ENCODE data around the gene GNG11.
A peak's percentile ranks its signal among the peaks of the same experiment; 100 is the strongest.
"Not testable (repeated sequence)": the region's sequence is repeated elsewhere in the genome, so short reads cannot be mapped to it uniquely, and the experiment has no call there.

The GNG11 gene

DNA sequence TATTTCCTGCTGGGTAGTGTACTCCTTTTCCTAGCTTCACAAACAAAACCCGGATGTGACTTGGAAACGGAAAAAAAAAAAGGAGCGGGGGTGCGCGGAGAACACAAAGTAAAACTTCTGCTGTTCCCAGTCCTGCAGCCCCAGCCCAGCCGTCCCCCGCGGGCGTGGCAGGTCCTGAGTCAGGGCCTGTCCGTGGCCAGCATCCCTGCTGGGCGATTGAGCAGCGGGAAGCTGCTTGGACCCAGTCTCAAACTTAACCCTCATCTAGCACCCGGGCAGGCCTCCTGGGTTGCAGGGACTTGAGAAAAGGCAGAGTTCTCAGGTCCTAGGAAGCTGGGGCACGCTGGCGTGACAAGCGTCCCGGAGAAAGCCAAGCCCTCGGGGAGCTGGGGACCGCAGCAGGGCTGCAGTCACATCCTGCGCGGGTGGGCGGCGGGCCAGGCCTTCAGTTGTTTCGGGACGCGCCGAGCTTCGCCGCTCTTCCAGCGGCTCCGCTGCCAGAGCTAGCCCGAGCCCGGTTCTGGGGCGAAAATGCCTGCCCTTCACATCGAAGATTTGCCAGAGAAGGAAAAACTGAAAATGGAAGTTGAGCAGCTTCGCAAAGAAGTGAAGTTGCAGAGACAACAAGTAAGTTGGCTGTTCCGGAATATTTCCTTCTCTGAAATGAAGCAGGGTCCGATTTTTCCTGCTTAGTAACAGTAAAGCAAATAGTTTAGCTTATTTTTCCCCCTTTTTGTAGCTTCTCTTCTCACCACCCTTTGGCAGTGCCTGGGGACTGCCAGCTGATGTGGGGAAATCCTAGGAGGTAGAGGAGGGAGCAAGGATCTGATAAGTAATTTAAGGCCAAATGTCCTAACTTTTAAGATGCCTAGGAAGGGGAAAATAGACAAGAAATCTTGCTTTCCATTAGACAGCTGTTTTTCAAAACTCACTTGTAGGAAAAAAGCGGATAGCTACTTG is at the start of gene GNG11:
TSS of gene GNG11 (plus strand) at position 129 of the 960 bp plus-strand sequence. CDS start at position 532, 403 bp downstream.
- DNase-seq, result no peak

DNA sequence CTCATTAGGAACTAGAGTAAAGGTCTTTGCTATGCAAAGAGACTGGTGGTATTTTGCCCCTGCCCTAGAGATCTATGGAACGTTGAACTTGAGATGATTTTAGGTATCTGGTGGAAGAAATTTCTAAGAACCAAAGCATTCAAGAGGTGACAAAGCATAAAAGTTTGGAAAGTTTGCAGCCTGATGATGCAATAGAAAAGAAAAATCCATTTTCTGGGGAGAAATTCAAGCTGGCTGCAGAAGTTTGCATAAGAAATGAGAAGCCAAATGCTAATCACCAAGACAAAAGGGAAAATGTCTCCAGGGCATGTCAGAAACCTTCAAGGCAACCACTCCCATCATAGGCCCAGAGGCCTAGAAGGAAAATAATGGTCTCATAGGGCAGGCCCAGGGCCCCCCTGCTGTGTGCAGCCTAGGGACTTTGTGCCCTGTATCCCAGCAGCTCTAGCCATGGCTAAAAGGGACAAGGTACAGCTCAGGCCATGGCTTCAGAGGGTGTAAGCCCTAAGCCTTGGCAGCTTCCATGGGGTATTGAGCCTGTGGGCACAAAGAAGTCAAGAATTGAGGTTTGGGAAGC is 47.4 kb upstream of the GNG11 start:
- DNase-seq, result no peak

DNA sequence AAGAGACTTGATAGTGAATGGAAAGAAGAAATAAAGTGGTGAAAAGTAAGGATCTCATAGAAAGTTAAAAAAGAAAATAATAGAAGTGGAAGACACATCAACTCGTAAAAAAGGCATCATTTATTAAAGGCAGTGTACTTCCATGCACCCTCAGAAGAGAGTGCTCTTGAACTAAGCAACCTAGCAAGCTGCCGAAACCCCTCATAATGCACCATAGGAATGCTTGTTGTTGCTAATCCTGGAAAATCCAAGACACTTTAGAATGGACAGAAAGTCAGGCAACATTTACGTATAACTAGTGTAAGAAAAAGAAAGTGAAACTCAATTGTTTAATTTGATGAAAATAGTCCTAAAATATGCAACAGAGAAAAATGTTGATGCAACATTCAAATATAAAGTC is 43.8 kb upstream of the GNG11 start:
- DNase-seq, result no peak

DNA sequence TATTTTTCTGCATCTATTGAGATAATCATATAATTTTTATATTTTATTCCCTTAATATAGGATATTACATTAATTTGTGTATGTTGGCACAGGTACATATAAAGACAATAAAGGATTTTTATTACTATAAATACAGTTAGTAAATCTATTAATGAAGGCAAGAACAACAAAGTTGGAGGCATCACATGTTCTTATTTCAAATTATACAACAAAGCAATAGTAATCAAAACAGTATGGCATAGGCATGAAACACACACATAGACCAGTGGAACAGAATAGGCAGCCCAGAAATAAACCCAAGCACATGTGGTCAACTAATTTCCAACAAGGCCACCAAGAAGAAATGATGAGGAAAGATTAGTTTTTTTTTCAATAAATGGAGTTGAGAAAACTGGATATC is 42.2 kb upstream of the GNG11 start:
- no peak for DNase-seq

DNA sequence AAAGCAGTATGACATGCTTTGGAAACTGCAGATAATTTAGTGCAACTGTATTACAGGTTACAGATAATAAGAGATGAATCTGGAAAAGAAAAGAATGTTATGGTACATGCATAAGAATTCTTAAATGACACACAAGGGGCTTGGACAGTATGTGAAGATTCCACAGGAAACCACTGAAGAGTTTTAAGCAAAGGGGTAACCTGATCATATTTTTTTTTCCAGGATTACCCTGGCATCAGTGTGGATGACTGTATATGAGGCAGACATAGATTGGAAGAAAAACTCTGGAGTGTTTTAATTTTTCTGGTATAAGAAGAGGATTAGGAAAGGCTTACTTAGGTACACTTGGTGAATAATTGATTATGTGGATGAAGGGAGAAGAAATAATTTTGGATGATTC is 39.1 kb upstream of the GNG11 start:
- no peak for DNase-seq

DNA sequence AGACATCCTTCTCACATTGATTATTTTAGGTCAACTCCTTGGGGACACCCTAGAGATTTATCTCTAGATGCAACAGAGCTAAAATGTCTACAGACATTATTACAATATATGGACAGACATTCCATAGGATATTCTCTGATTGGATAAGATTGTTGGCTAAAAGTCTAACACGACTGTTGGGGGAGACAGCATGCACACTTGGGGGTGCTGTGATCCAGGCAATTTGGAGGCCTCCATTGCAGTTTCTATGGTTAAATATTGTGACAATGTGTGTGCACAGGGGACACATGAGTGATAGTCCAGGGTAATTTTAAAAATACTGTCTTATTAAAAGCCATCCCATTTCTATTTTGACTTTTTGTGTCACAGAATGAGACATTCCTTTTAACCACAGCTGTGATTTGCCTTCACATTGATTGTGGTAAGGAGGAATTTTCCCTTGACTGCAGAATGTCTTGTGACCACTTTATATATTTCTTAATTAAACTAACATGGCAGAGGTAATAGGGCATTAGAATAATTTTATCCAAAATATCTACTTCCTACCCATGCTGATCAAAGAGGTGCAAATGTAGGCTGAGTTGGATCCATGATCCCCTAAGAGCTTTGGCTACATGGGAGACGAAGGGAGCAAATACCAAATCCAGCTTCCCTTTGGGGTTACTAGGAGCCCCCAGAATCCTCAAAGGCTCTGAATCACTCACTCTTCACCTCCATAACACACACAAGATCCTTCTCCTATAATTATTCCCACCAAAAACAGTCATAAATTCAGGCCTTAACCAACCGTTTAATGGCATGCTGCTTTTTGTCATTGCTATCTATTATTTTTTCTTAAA is 38.2 kb upstream of the GNG11 start:
- no peak for DNase-seq

DNA sequence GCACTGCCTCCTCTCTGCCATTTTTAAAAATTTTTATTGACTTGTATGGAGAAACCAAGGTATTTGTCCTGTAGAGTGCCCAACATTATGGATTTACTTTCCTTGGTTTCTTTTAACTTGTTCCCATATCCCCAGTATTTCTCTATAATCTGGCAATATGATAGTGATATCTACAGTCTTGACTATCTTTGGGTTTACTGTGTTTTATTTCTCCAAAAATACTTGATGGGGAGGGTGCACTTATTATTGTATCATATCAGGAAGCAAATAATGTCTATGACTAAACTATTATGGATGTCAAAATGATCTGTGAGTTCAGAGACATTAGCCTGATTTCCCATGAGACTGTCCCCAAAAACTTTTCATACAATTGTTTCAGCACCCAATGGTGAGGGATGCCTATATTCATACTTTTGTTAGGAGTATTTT is 37.6 kb upstream of the GNG11 start:
- DNase-seq, result no peak

DNA sequence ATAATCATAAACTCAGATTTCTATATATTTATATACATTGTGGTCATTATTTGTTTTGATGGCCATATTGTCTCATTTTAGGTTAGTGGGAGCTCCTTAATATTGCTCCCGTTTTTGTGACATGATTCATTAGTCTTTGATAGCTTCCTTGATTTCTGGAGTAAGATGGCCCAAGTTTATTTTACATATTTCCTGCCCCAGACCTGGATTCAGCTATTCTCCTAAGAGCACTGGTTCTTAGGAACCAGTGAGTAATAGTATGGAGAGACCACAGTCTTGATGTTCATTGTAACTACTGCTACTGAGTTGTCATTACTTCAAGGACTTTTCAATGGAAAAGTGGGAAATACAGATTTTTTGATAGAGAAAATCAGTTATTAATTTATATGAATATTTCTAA is 37.0 kb upstream of the GNG11 start:
- no peak for DNase-seq

DNA sequence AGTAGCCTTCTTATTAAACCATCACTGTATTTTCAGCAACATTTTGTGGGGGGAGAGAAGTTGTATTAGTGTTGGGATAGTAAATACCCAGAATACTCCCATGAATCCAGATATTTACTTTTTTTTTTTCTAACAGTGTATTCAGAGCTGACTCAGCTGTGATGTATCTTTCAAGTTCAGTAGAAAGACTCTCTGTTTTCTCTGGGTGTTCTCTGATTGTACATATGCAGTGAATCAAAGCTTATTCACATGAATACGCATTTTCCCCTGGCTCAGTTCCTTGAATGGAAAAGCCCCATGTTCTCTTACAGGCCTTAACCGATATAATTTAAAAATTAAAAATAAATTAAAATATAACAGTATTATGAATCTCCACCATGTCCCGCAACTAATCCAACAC is 32.3 kb upstream of the GNG11 start:
- no peak for DNase-seq

DNA sequence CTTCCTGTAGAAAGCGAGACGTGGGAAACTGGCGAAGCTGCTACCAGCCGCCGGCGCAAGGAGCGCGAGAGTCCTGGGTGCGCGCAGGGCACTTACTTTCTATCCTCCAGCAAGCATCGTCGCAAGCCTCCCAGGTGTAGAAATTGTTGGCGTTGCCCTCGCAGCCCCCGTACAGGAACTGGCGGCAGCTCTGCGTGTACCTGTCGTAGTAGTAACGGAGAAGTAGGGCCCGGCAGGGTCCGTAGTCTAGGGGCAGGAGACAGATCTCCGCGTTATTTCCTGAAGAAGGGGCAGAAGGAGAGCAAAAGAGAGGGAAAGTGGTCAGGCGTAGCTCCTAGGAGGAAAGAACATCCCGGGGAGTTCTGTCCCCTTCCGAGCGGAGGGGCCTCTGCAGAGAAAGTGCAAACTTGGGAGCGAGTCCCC is 31.5 kb upstream of the GNG11 start:
- DNase-seq, result peak; percentile 22

DNA sequence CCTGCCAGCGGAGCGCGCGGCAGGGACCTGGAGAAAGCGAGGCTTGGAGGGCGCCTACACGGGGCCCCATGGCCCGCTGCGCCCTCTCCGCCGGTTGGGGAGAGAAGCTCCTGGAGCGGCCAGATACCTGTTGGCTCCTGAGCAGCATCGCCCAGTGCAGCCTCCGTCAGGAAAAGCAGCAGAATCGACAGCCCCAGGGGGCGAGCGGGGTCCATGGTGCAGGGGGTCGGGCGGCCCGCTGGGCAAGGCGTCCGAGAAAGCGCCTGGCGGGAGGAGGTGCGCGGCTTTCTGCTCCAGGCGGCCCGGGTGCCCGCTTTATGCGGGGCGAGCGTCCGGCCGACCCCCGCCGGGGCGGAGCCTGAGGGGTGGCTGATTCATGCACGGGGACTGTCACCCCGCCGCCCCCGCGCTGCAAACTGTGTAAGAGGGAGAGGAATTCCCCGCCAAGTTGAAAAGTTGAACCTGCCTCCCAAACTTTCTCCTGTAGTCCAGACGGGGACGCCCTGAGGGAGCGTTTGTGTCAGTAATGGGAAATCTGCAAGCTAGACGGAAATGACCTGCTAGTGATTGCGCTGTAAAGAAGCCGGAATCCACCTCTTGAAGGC is 31.0 kb upstream of the GNG11 start, which contains the start of gene TFPI2:
TSS of gene TFPI2 (minus strand) at position 290 of the 605 bp plus-strand sequence. CDS start at position 215, 75 bp downstream.
- peak; percentile 0 for DNase-seq

DNA sequence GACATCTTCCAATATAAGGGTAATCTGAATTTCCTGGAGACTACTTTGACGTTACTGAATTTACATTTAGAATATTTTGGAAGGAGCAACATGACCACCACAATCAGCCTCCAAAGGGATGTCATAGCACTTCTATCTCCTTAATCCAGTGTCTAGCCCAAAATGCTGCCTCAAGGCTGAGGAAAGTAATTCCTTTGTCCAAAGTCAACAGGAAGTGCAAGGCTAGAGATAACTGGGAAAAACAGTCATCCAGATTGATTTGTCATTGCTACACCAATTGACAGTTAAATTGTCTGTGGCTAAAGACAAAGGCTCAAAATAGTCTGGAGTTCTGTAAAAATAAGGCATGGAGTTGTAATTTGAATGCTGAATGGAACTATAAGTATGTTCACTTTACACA is 27.1 kb upstream of the GNG11 start:
- no peak for DNase-seq

DNA sequence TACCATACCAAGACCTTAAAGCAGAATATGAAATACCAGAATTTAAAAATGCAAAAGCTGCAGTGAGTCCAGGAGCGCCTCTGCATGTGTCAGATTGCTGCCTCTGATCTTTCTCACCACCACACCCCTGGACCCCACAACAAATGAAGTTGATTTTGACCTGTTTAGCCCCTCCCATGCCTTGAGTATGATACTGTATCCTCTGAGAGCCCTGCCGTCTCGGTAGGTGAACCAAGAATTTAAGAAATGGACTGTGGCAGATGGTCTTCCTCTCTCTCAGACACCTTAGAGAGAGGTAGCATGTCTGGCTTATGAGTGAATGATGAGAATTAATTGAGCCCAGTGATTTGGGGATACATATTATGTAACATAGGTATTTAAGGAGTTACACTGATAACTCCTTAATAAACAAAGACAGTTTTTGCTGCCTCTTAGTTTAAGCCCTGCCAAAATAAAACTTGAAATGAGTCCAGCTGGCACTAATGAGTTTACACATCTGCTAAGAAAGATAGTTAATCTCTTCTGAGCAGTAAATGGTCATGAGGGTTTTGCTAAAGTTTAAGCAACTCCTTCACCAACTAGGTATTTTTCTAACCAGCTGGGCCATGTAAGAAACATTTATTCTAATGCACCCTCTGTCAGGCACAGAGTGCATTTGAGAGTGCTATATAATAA is 26.4 kb upstream of the GNG11 start:
- DNase-seq, result no peak

DNA sequence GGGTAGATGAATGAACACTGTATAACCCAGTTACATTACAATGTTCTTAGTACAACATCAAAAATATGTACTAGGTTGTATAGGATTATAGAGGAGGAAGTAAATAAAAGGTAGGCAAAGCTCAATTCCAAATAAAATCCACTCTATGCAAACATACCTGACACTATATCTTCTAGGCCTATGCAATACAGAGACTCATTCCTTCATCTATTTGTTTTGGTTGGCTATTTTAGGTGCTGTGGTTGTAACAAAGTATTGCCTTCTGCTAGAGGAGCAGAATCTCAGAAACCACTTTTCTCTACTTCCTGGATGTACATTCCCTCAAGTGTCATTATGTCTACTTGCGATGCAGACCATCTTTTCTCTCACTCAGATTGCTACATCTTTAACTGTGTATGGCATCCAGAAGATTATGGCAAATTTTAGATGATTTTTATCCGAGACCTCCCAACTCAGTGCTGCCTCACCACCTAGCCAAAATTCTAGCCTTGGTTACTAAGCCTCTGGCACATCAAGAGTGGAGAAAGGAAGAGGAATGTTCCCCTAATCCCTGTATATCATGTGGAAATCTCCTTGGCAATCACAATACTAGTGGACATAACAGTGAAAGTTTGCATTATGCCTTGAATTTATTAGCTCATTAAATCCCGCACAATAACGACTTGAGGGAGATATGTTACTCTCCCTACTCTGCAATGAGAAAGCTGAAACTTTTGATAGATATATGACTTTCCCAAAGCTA is 25.5 kb upstream of the GNG11 start:
- no peak for DNase-seq

DNA sequence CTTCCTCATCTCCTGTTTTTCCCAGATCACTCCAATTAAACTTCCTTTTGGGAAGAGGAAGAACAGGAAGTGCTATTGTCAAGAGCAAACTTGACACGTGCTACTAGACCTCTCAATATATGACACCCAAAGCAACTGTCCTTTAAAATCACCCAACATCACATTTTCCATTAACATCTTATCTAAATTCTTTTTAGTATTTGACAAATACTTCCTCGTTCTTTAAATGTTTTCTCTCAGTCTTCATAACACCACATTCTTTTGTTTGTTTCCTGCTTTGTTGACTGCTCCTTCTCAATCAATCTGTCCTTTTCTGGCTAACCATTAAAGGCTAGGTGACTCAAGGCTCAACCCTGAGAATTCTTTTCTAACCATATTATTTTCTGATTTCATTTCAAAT is 23.9 kb upstream of the GNG11 start:
- DNase-seq, result no peak

DNA sequence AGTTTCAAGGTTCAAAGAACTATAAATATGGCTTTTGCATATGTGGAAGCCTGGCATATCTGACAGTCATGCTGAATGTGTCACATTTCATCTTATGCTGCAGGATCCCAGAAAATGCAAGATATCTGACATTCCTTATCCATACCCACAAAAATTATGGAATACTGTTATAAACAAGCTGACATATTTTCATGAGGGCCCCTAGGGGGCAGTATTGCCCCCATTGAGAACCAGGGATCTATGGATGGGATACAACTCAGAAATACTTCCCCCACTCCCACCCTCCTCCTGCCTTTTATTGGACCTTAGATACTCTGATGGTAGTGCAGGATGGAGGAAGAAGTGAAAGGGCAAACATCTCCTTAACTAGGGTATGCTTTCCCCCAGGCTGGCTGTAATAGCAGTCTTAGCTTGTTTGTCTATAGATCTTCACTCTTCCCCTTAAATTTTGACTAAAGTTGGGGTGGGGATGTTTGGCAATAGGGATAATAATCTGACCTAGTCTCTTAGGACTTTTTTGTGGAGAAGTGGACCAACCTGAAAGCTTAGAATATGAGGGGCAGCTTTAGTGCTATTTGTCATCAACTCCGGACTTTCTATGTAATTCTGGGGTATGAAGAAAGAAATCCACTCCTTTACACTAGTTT is 18.6 kb upstream of the GNG11 start:
- DNase-seq, result no peak

DNA sequence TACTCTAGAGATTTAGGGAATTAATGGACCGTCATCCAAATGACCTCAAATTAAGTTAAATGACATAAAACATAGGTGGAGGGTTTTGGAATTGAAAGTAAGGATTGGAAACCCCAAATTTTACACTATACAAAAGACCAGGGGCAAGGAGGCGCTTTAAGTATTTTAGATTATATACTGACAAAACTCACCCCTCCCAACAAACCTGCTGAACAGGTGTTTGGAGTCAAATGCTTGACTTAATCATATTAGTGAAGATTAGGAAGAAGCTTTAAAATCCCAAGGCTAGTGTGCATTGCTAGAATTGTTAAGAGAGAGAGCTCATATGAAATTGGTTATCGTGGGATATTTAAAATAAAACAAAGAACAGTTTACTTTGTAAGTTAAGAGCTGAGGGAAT is 15.3 kb upstream of the GNG11 start, which contains the start of gene GNGT1:
TSS of gene GNGT1 (plus strand) at position 301 of the 400 bp plus-strand sequence. CDS start 180 bp downstream, outside the sequence.
- DNase-seq, result no peak

DNA sequence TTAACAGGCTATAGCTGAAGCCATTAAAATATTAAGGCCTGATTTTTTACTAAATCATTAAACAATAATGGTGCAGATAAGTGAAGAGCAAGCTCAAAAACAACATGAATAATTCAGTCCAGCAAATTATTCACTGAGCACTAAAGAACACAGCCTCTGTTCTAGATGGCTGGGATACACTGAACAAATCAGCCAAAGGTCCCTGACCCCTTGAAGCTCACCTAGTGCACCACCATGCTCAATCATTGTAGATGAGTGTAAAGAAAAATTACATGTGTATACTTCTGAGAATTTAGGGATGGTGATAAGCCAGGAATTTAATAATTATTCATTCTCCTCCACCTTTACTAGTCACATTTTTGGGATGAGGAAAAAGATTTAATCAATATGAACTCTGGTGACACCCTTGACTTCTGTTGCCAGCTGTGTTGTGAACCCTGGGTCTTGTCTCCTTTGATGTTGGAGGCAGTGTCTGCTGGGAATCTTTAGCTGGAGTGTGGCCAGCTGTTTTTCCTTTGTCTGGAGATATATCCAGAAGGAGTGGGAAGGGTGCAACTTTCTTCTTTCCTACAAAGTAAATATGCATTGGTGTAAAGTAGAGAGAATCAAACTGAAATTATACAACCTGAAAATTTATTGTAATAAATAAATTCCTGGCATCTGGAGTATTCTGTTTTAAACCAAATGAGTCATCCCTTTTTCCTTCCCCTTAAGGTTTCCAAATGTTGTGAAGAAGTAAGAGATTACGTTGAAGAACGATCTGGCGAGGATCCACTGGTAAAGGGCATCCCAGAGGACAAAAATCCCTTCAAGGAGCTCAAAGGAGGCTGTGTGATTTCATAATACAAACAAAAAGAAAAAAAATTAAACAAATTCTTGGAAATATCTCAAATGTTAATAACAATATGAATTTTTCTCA is 11.2 kb upstream of the GNG11 start:
- no peak for DNase-seq

DNA sequence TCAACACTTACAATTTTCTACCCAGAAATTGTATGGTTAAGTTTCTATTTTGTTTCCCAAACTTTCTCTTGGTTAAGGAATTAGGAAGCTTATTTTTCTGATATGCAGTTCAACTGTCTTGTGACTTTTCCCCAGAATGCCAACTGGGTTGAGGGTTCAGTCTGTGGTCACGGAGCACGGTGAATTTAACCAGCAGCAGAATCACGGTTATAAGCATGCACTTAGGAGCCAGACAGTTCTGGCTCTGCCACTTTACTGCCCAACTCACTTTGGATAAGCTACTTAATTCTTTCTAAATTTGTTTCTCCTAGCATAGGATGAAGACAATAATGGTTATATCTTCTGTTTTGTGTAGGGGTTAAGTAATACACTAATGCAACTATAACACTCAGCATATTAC is 10.3 kb upstream of the GNG11 start:
- DNase-seq, result not testable (repeated sequence)

DNA sequence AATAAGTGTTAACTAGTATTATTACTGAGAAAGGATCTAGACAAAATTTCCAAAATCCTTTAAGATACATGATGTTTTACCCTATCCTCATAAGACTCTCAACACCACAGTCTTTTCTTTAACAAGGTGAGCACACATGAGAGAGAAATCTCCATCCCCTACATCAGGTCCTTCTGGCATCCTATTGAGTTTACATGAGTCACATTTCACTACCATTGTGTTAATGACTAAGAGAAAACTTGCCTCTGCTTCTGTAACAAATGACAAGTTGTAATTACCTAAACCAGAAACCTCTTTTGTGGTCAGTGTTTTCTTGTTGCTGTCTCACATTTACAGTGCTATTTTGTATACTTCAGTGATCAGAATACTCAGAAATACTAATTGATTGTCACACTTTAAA is 9.9 kb upstream of the GNG11 start:
- not testable (repeated sequence) for DNase-seq
